GM13976 (cell line): Measurements from ENCODE around the gene VEPH1.

Experiments used
- DNase-seq: peaks from one replicate; pipeline ENCODE4 v3.0.0; 2012; ENCODE audit warnings: low spot score
- in situ Hi-C: fragments of 300-500 bp; cut with MboI; formaldehyde crosslinking; loops from one replicate; pipeline ENCODE4 v1.12.0; 2022; ENCODE audit warnings: low sequenced_read_pairs, mixed read lengths, inconsistent platforms; ENCODE audit not compliant: unreplicated experiment
- TF ChIP-seq, protein P1 (sequence below): IDR thresholded peaks from 2 replicates; pipeline ENCODE4 v1.5.1; 2012; ENCODE audit warnings: borderline replicate concordance, mild to moderate bottlenecking; ENCODE audit not compliant: insufficient read depth; ENCODE audit errors: extremely low read depth, missing control alignments, control extremely low read depth

Gene VEPH1

DNA sequence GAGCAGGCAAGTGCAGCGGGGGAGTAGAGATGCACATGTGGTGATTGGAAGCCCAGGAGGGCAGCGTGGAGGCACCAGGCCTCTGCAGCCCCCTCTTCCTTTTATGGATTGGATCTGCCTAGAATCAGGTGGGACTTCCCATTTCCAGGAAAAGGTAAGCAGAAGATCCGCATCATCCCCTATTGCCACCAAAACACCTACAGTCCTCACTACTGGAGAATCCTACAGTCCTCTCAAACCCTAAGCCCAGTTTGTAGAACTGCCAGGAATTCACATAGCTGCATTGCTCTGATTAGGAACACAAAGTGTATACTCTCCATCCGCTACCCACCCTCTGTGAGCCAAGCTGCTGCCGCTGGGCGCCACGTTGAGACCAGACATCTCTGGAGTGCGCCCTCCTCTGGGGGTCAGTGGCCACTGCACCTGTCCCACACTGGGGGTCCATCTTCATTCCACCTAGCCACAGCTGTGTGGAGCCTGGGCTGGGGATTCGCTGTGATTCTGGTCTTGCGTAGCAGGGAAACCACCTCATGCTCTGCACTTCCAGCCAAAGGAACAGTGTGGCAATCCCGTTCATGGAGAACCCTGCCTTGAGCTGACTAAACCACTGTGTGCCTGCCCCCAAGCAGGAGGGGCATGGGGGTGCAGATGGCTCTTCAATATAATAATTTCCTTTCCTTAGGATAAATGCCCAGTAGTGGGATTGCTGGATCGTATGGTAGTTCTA lies 155.5 kb downstream of the VEPH1 start:
- in situ Hi-C loops, result no loop called here
- TF ChIP-seq, protein P1, sequence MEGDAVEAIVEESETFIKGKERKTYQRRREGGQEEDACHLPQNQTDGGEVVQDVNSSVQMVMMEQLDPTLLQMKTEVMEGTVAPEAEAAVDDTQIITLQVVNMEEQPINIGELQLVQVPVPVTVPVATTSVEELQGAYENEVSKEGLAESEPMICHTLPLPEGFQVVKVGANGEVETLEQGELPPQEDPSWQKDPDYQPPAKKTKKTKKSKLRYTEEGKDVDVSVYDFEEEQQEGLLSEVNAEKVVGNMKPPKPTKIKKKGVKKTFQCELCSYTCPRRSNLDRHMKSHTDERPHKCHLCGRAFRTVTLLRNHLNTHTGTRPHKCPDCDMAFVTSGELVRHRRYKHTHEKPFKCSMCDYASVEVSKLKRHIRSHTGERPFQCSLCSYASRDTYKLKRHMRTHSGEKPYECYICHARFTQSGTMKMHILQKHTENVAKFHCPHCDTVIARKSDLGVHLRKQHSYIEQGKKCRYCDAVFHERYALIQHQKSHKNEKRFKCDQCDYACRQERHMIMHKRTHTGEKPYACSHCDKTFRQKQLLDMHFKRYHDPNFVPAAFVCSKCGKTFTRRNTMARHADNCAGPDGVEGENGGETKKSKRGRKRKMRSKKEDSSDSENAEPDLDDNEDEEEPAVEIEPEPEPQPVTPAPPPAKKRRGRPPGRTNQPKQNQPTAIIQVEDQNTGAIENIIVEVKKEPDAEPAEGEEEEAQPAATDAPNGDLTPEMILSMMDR, result no peak
- no peak for DNase-seq

DNA sequence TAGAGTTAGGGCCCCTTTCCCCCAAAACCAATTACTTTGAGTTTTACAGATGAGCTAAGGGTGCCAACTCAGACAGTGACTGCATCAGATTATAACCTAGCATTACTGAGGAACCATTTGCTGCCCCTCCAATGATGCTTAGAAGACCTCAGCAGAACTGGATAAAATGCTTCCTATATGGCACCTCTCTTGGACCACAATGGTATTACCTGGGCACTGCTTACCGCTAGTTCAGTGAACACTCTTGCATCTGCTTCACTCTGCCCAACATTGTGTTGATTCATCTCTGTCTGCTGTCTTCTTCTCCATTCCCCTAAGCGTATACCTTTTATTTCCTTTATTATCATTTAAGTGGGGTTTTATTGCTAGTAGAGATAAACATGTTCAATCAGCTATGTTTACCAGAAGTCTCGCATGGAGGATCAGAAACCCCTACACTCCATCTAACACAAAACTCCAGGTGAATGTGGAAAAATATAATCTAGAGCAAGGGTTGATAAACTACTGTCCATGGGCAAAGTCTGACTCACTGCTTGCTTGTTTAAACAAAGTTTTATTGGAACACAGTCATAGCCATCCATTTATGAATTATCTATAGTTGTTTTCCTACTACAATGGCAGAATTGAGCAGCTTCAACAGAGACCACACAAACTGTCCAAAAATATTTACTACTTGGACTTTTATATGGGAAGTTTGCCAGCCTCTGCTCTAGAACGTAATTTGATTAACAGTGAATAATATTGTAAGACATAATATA lies 166.8 kb downstream of the VEPH1 start:
- in situ Hi-C loops, result no loop called here
- DNase-seq, result no peak
- TF ChIP-seq, protein P1, result no peak

DNA sequence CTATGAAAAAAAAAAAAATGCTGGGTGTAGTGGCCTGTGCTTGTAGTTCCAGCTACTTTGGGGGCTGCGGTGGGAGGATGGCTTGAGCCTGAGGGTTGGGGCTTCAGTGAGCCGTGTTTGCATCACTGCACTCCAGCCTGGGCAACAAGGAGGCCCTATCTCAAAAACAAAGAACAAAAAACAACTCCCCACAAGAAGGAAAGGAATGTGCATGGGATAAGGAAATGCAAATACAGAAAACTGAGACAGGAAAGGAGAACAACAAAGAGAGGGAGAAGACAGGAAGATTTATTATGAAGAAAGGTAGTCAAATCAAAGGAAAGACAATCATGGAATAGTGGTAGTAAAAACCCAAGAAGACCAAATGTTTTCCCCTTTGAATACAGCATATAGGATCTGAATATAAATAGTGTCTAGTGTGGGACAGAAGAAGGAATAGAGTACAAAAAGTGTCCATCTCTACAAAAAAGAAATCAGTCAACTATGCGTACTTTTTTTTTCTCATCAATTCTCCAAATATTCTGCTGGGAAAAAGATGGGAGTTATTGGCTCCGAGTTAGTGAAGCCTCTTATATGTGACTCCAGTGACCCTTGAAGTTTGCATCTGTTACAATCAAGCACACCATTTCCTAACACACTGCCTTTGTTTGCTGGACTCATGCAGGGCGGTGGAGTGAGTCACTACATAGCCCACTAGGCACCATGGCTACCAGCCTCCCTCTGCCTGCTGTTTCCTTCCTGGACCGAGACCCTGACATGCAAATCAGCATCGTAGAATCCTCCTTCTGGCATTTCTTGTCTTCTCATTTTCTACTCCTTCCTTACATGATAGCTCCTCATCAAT lies 167.8 kb downstream of the VEPH1 start:
- TF ChIP-seq, protein P1, result no peak
- DNase-seq, result no peak
- in situ Hi-C loops, result no loop called here

DNA sequence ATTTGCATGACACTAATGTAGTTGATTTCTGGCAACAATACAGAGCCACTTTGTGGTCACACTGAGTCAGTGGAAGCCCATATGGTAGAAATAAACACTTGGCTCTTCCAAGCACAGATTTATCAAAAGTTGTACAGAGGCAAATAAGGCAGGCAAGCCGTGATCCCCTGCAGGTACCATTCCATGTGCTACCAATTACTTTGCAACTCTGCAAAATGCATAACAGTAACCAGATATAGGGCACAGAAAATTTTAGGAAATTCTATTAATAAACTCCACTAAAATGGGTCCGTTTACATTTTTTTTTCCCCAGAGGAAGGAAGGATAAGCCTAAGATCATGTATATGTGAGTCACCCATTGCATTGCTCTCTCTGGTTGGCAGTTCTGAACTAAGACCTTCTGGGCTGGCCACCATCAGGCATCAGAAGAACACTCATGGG lies 169.6 kb downstream of the VEPH1 start:
- no peak for DNase-seq
- TF ChIP-seq, protein P1, result no peak
- in situ Hi-C loops, result no loop called here

DNA sequence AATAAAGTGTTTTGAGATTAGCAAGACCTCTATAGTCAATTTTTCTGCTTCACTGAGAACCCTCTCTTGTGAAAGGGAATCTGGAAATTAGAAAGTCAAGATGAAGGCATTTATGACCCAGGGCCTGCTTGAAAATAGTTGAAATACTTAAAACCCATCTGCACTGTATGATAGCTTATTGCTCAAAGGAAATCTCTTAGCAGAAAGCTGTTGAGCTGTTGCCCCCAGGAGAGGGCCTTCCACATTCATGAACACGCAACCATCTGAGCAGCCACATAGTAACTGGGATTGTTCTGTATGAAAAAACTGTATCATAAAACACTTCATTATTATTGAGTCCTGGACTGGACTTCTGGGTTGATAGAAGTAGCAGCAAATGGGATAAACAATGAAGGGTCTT lies 173.0 kb downstream of the VEPH1 start:
- TF ChIP-seq, protein P1, result no peak
- in situ Hi-C loops, result no loop called here
- no peak for DNase-seq

DNA sequence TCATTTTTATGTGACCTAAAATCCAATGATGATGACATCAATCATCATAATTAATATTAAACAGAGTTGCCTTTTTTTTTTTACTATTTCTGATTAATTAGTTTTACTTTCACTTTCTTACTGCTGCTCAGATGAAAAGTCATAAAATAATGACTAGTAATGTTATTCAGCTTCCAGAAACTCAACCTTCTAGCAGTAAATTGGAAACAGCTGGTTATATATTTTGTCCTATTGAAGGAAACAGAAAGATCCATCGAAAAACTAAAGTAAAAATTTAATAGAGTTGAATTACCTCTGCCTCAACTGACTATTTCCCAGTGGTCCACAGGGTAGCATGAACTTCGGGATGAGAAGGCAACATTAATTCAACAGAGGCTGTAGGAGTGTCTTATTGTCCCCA lies 173.7 kb downstream of the VEPH1 start:
- TF ChIP-seq, protein P1, result no peak
- in situ Hi-C loops, result no loop called here
- DNase-seq, result no peak
